Mucosa of stomach (tissue), 1 donor: ENCODE data around the gene S100A2.

Experiments used
- H3K27me3 ChIP-seq: one replicate; pipeline ENCODE4 v1.7.0; 2013; ENCODE audit warnings: mild to moderate bottlenecking, low read length; ENCODE audit not compliant: control insufficient read depth, insufficient read depth
- H3K36me3 ChIP-seq: one replicate; pipeline ENCODE4 v1.7.0; 2013; ENCODE audit warnings: low read length; ENCODE audit not compliant: control insufficient read depth, insufficient read depth
- H3K4me1 ChIP-seq: one replicate; pipeline ENCODE4 v1.7.0; 2013; ENCODE audit warnings: mild to moderate bottlenecking, low read length; ENCODE audit not compliant: control insufficient read depth, insufficient read depth
- H3K4me3 ChIP-seq: one replicate; pipeline ENCODE4 v1.7.0; 2013; ENCODE audit warnings: low read length
- H3K9ac ChIP-seq: one replicate; pipeline ENCODE4 v1.7.0; 2013; ENCODE audit warnings: mild to moderate bottlenecking, low read length, moderate library complexity
- H3K9me3 ChIP-seq: one replicate; pipeline ENCODE4 v1.7.0; 2013; ENCODE audit warnings: mild to moderate bottlenecking, low read length, moderate library complexity; ENCODE audit not compliant: control insufficient read depth
- donor health status: Pancreatic carcinoma.

S100A2 gene

GRCh38 chr1:153546796-153547559, 18.7 kb downstream of the S100A2 start:
- Histone ChIP-seq H3K4me3 (no peak overlapping the region), H3K4me1 (peaks cover 77% of the 10 kb centered on the region), H3K27me3 (no peaks in the 10 kb centered on the region), H3K9me3 (no peaks in the 10 kb centered on the region), H3K9ac (peak overlapping the region; percentile 12), H3K36me3 (no peaks in the 10 kb centered on the region)

GRCh38 chr1:153546371-153546770, 19.3 kb downstream of the S100A2 start:
- Histone ChIP-seq H3K9ac (peak overlapping the region; percentile 60), H3K27me3 (no peaks in the 10 kb centered on the region), H3K4me1 (peaks cover 83% of the 10 kb centered on the region), H3K4me3 (no peak overlapping the region), H3K36me3 (no peaks in the 10 kb centered on the region), H3K9me3 (no peaks in the 10 kb centered on the region)

- Histone ChIP-seq H3K9me3 (no peaks in the 10 kb centered on the region), H3K27me3 (no peaks in the 10 kb centered on the region), H3K4me3 (peak within 1 kb of the TSS; percentile 25), H3K36me3 (no peaks in the 10 kb centered on the region), H3K4me1 (peaks cover 93% of the 10 kb centered on the region), H3K9ac (peak within 1 kb of the TSS; percentile 60)
These were observed 20.3 kb downstream of the S100A2 start, which contains the start of gene S100A4 for GRCh38 chr1:153545067-153546055. Gene S100A4, minus strand, starts transcription at chr1:153545806. Its CDS starts 1,012 bp downstream, at chr1:153544794.

GRCh38 chr1:153544453-153545066, 21.1 kb downstream of the S100A2 start:
- peak overlapping the region; percentile 60 for H3K9ac ChIP-seq
- H3K4me1 ChIP-seq: peaks cover 98% of the 10 kb centered on the region

GRCh38 chr1:153543736-153544135, 21.9 kb downstream of the S100A2 start:
- peak overlapping the region; percentile 9 for H3K9ac ChIP-seq

More at GRCh38 chr1:153544453-153545066, 21.1 kb downstream of the S100A2 start:
- H3K4me3 ChIP-seq: peak overlapping the region; percentile 25
- H3K36me3 ChIP-seq: no peaks in the 10 kb centered on the region
- no peaks in the 10 kb centered on the region for H3K27me3 ChIP-seq
- no peaks in the 10 kb centered on the region for H3K9me3 ChIP-seq

GRCh38 chr1:153542956-153543711, 22.5 kb downstream of the S100A2 start:
- Histone ChIP-seq H3K4me1 (peaks cover 91% of the 10 kb centered on the region), H3K4me3 (no peak overlapping the region), H3K9ac (peak overlapping the region; percentile 9)

More at GRCh38 chr1:153543736-153544135, 21.9 kb downstream of the S100A2 start:
- Histone ChIP-seq H3K4me3 (no peak overlapping the region), H3K36me3 (no peaks in the 10 kb centered on the region), H3K4me1 (peaks cover 91% of the 10 kb centered on the region), H3K9me3 (no peaks in the 10 kb centered on the region), H3K27me3 (no peaks in the 10 kb centered on the region)

GRCh38 chr1:153541641-153542590, 23.7 kb downstream of the S100A2 start:
- Histone ChIP-seq H3K4me1 (peaks cover 92% of the 10 kb centered on the region), H3K36me3 (no peaks in the 10 kb centered on the region), H3K9ac (no peak overlapping the region), H3K27me3 (no peaks in the 10 kb centered on the region), H3K9me3 (no peaks in the 10 kb centered on the region), H3K4me3 (no peak overlapping the region)

More at GRCh38 chr1:153542956-153543711, 22.5 kb downstream of the S100A2 start:
- no peaks in the 10 kb centered on the region for H3K9me3 ChIP-seq
- no peaks in the 10 kb centered on the region for H3K36me3 ChIP-seq
- no peaks in the 10 kb centered on the region for H3K27me3 ChIP-seq

- H3K36me3 ChIP-seq: no peaks in the 10 kb centered on the region
- H3K4me1 ChIP-seq: peaks cover 87% of the 10 kb centered on the region
- H3K9ac ChIP-seq: no peak within 1 kb of the TSS
- H3K4me3 ChIP-seq: no peak within 1 kb of the TSS
- H3K27me3 ChIP-seq: no peaks in the 10 kb centered on the region
- no peaks in the 10 kb centered on the region for H3K9me3 ChIP-seq
These were observed 25.0 kb downstream of the S100A2 start, which contains the start of gene S100A5 for GRCh38 chr1:153540394-153541361. Gene S100A5, minus strand, starts transcription at chr1:153540934. Its CDS starts 743 bp downstream, at chr1:153540191.

GRCh38 chr1:153539395-153540093, 26.1 kb downstream of the S100A2 start:
- peaks cover 82% of the 10 kb centered on the region for H3K4me1 ChIP-seq

More at GRCh38 chr1:153539395-153540093, 26.1 kb downstream of the S100A2 start:
- no peaks in the 10 kb centered on the region for H3K27me3 ChIP-seq
- H3K9ac ChIP-seq: no peak overlapping the region
- peaks cover 5% of the 10 kb centered on the region for H3K36me3 ChIP-seq
- no peaks in the 10 kb centered on the region for H3K9me3 ChIP-seq
- H3K4me3 ChIP-seq: no peak overlapping the region
